ENCODE measurements around the gene ORC6. TPM values are rescaled to one million over a fixed set of nuclear protein-coding genes. Genes with fewer than 3 reads are reported as not detected.

ORC6 gene
- polyA plus RNA-seq, 1 donor (not counting 4 experiments of a cell fraction or from before 2014, with no cell fraction given): 21.9 TPM

DNA sequence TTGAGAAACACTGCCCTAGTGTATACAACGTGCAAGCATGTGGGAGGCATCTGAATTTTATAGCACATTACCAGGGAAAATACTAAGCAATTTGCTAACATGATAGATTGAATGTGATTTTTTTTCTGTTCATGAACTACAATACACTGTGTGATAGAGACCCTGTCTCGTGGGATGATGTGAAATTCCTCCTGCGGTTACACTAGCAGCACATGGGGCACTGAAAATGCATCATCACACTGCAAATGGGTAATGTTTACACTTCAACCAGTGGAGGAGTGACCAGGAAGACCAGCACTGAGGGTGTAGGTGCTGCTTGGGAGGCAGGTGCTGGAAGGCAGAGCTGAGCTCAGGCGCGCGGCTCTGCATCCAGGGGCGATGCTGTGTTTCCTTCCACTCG, 28.8 kb downstream of the ORC6 start:
- Histone ChIP-seq H3K27me3 (ENCODE audit: control insufficient read depth, extremely low read depth, insufficient read depth, low read length) (no peaks in the 10 kb centered on the region), H3K4me1 (ENCODE audit: control insufficient read depth, extremely low read depth, insufficient read depth, low read length) (no peaks in the 10 kb centered on the region), H3K36me3 (ENCODE audit: control insufficient read depth in 2 of 2, extremely low read depth in 1 of 2, insufficient read depth in 2 of 2, low read length in 2 of 2) (no peaks in the 10 kb centered on the region), H3K4me3 (ENCODE audit: control insufficient read depth in 2 of 3, extremely low read depth in 1 of 3, insufficient read depth in 2 of 3, low read depth in 1 of 3, low read length in 3 of 3) (no peak overlapping the region), H2AFZ (ENCODE audit: control insufficient read depth, low read length) (no peak overlapping the region), H3K9me1 (ENCODE audit: control insufficient read depth, extremely low read depth, insufficient read depth, low read length) (no peaks in the 10 kb centered on the region), H3K4me2 (ENCODE audit: control insufficient read depth, extremely low read depth, insufficient read depth, low read depth, low read length) (no peak overlapping the region), H3K79me2 (ENCODE audit: control insufficient read depth, insufficient read depth, low read length) (no peaks in the 10 kb centered on the region), H4K20me1 (ENCODE audit: control insufficient read depth, extremely low read depth, insufficient read depth, low read length) (no peaks in the 10 kb centered on the region), H3K9me3 (ENCODE audit: control insufficient read depth, low read depth, low read length) (no peaks in the 10 kb centered on the region), H3K27ac (ENCODE audit: control insufficient read depth, insufficient read depth, low read length) (no peak overlapping the region), H3K9ac (ENCODE audit: control insufficient read depth, extremely low read depth, insufficient read depth, low read length) (no peak overlapping the region)
- dilution Hi-C loops (cut with MboI; ENCODE audit: extremely low pct_ligation_motif_present, low sequenced_read_pairs): no loop called here
- FAIRE-seq (no peak), DNase-seq (ENCODE audit: low read depth, low spot score) (no peak)
- no peak for TF ChIP-seq EZH2 (IDR thresholded peaks at IDR 0.05; ENCODE audit: low read length)
- TF ChIP-seq, protein P1, sequence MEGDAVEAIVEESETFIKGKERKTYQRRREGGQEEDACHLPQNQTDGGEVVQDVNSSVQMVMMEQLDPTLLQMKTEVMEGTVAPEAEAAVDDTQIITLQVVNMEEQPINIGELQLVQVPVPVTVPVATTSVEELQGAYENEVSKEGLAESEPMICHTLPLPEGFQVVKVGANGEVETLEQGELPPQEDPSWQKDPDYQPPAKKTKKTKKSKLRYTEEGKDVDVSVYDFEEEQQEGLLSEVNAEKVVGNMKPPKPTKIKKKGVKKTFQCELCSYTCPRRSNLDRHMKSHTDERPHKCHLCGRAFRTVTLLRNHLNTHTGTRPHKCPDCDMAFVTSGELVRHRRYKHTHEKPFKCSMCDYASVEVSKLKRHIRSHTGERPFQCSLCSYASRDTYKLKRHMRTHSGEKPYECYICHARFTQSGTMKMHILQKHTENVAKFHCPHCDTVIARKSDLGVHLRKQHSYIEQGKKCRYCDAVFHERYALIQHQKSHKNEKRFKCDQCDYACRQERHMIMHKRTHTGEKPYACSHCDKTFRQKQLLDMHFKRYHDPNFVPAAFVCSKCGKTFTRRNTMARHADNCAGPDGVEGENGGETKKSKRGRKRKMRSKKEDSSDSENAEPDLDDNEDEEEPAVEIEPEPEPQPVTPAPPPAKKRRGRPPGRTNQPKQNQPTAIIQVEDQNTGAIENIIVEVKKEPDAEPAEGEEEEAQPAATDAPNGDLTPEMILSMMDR (optimal IDR thresholded peaks at IDR 0.05 in 1 of 3, IDR thresholded peaks at IDR 0.05 in 1 of 3, conservative IDR thresholded peaks at IDR 0.05 in 1 of 3; ENCODE audit: extremely low read depth in 1 of 3, insufficient read depth in 2 of 3, low read length in 3 of 3): no peak

DNA sequence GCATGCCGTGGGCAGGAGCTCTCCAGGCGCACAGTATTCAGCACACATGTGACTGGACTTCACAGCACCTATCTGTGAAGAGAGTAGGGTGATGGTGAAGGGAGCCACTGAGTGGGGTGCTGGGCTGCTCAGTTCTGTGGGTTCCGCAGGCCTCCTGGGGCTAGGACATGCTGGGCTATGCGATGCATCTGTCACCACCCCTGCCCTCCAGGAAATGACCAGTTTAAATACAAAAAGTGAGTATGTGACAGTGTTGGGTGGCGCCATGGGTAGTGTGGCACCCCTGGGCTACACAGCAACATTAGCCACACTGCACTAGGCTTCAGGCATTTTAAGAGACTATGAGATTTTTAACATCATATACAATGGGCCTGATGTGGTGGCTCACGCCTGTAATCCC, 30.1 kb downstream of the ORC6 start:
- dilution Hi-C loops (cut with MboI; ENCODE audit: extremely low pct_ligation_motif_present, low sequenced_read_pairs): no loop called here
- H4K20me1 ChIP-seq (ENCODE audit: control insufficient read depth, extremely low read depth, insufficient read depth, low read length): no peaks in the 10 kb centered on the region
- no peak overlapping the region for H3K9ac ChIP-seq (ENCODE audit: control insufficient read depth, extremely low read depth, insufficient read depth, low read length)
- no peaks in the 10 kb centered on the region for H3K27me3 ChIP-seq (ENCODE audit: control insufficient read depth, extremely low read depth, insufficient read depth, low read length)
- no peak overlapping the region for H3K4me3 ChIP-seq (ENCODE audit: control insufficient read depth in 2 of 3, extremely low read depth in 1 of 3, insufficient read depth in 2 of 3, low read depth in 1 of 3, low read length in 3 of 3)
- no peaks in the 10 kb centered on the region for H3K4me1 ChIP-seq (ENCODE audit: control insufficient read depth, extremely low read depth, insufficient read depth, low read length)
- no peaks in the 10 kb centered on the region for H3K9me3 ChIP-seq (ENCODE audit: control insufficient read depth, low read depth, low read length)
- H3K27ac ChIP-seq (ENCODE audit: control insufficient read depth, insufficient read depth, low read length): no peak overlapping the region
- H3K36me3 ChIP-seq (ENCODE audit: control insufficient read depth in 2 of 2, extremely low read depth in 1 of 2, insufficient read depth in 2 of 2, low read length in 2 of 2): no peaks in the 10 kb centered on the region
- H3K79me2 ChIP-seq (ENCODE audit: control insufficient read depth, insufficient read depth, low read length): no peaks in the 10 kb centered on the region
- FAIRE-seq: no peak
- no peaks in the 10 kb centered on the region for H3K9me1 ChIP-seq (ENCODE audit: control insufficient read depth, extremely low read depth, insufficient read depth, low read length)
- DNase-seq (ENCODE audit: low read depth, low spot score): no peak
- no peak overlapping the region for H3K4me2 ChIP-seq (ENCODE audit: control insufficient read depth, extremely low read depth, insufficient read depth, low read depth, low read length)
- TF ChIP-seq EZH2 (IDR thresholded peaks at IDR 0.05; ENCODE audit: low read length): no peak
- TF ChIP-seq, protein P1 (optimal IDR thresholded peaks at IDR 0.05 in 1 of 3, IDR thresholded peaks at IDR 0.05 in 1 of 3, conservative IDR thresholded peaks at IDR 0.05 in 1 of 3; ENCODE audit: extremely low read depth in 1 of 3, insufficient read depth in 2 of 3, low read length in 3 of 3): no peak
- H2AFZ ChIP-seq (ENCODE audit: control insufficient read depth, low read length): no peak overlapping the region
